ENCODE measurements around the gene PSTPIP1. TPM values are rescaled to one million over a fixed set of nuclear protein-coding genes. Genes with fewer than 3 reads are reported as not detected.

The PSTPIP1 gene
- total and polyA plus RNA-seq, 10 donors: 31.1 to 150 (median 84.0) TPM

GRCh38 chr15:77021088-77021481, 26.2 kb downstream of the PSTPIP1 start:
- intact Hi-C loops (cut with DNase I; ENCODE audit: low total_unique reads): loop anchor here (10.0 kb wide), 3 partner anchors 46 to 524 kb away; no protein-coding TSS in a partner anchor
- H3K9me3 ChIP-seq: no peaks in the 10 kb centered on the region
- WGBS, 5 donors: 72 to 86% (median 79%) methylated on average over 8 to 9 of the region's 9 CpGs
- no peak overlapping the region for H3K4me3 ChIP-seq
- no peaks in the 10 kb centered on the region for H3K27me3 ChIP-seq (replicated peaks in 1 of 7)
- peak overlapping the region in 4 of 8 donors; percentile 3 to 89 (median 84) for H3K27ac ChIP-seq
- DNase-seq: peak; percentile 61
- TF ChIP-seq POLR2A (IDR thresholded peaks at IDR 0.05) (no peak), POLR2AphosphoS5 (IDR thresholded peaks at IDR 0.05) (no peak), CTCF (IDR thresholded peaks at IDR 0.05 in 8 of 11, conservative IDR thresholded peaks at IDR 0.05 in 3 of 11) (no peak)
- peaks cover 0 to 81% (median 8%) of the 10 kb centered on the region in 6 donors for H3K36me3 ChIP-seq
- peaks cover 17 to 86% (median 73%) of the 10 kb centered on the region in 6 donors for H3K4me1 ChIP-seq

- intact Hi-C loops (cut with DNase I; ENCODE audit: low total_unique reads): loop anchor here (10.0 kb wide), 3 partner anchors 47 to 523 kb away; no protein-coding TSS in a partner anchor
- H3K4me1 ChIP-seq: peaks cover 17 to 83% (median 68%) of the 10 kb centered on the region in 6 donors
- H3K4me3 ChIP-seq: no peak overlapping the region
- 9 to 26% (median 17%) methylated on average over 7 of the region's 7 CpGs for WGBS, 5 donors
- H3K36me3 ChIP-seq: peaks cover 0 to 89% (median 8%) of the 10 kb centered on the region in 6 donors
- TF ChIP-seq POLR2A (IDR thresholded peaks at IDR 0.05) (no peak), CTCF (IDR thresholded peaks at IDR 0.05 in 8 of 11, conservative IDR thresholded peaks at IDR 0.05 in 3 of 11) (no peak), POLR2AphosphoS5 (IDR thresholded peaks at IDR 0.05) (peak; percentile 39 to 59 (median 54))
- H3K9me3 ChIP-seq: no peaks in the 10 kb centered on the region
- DNase-seq: peak; percentile 83
- H3K27me3 ChIP-seq (replicated peaks in 1 of 7): no peaks in the 10 kb centered on the region
- peak overlapping the region; percentile 10 to 89 (median 70) for H3K27ac ChIP-seq
Observed at GRCh38 chr15:77021803-77022381, 27.0 kb downstream of the PSTPIP1 start.

GRCh38 chr15:77022646-77023575, 28.0 kb downstream of the PSTPIP1 start:
- H3K27ac ChIP-seq: peak overlapping the region; percentile 10 to 89 (median 70)
- no peak for TF ChIP-seq CTCF (IDR thresholded peaks at IDR 0.05 in 8 of 11, conservative IDR thresholded peaks at IDR 0.05 in 3 of 11)
- TF ChIP-seq POLR2A (IDR thresholded peaks at IDR 0.05): no peak
- peak in 1 of 3 donors; percentile 54 for TF ChIP-seq POLR2AphosphoS5 (IDR thresholded peaks at IDR 0.05)
- H3K4me1 ChIP-seq: peaks cover 17 to 82% (median 63%) of the 10 kb centered on the region in 6 donors
- H3K36me3 ChIP-seq: peaks cover 0 to 94% (median 10%) of the 10 kb centered on the region in 6 donors
- 88 to 92% (median 90%) methylated on average over 14 of the region's 14 CpGs for WGBS, 5 donors
- no peaks in the 10 kb centered on the region for H3K27me3 ChIP-seq (replicated peaks in 1 of 7)
- H3K4me3 ChIP-seq: no peak overlapping the region
- intact Hi-C loops (cut with DNase I; ENCODE audit: low total_unique reads): loop anchor here (10.0 kb wide), 3 partner anchors 48 to 522 kb away; no protein-coding TSS in a partner anchor
- DNase-seq: peak; percentile 73
- H3K9me3 ChIP-seq: no peaks in the 10 kb centered on the region

All from spleen (tissue), 11 donors.